NCI-H526 treated with DMSO at 0.1 percent for 48 hours (cell line): ENCODE measurements around the gene CARD11.
A peak's percentile ranks its signal among the peaks of the same experiment; 100 is the strongest.

Experiments used
- DNase-seq: peaks from one replicate; lab custom pipeline; 2025; lab: John Stamatoyannopoulos, UW

CARD11 gene

DNA sequence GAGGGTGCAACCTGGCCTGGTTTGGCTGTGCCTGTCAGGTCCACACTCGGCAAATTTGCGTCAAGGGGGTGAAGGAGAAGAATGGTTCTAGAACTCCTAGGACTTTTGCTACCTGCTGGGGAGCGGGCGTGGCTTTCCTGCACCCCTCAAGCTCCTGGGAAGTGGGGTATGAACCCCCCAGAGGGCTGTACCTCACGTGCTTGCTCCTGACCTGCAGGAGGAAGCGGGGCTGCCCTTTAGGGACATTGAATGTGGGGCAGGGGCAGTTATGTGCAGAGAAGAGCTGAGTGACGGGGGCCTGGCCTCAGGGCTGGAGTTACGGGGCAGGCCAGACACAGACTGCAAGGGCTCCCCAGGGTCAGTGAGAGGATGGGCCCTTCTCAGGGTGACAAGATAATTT is 138.2 kb downstream of the CARD11 start:
- DNase-seq: no peak

DNA sequence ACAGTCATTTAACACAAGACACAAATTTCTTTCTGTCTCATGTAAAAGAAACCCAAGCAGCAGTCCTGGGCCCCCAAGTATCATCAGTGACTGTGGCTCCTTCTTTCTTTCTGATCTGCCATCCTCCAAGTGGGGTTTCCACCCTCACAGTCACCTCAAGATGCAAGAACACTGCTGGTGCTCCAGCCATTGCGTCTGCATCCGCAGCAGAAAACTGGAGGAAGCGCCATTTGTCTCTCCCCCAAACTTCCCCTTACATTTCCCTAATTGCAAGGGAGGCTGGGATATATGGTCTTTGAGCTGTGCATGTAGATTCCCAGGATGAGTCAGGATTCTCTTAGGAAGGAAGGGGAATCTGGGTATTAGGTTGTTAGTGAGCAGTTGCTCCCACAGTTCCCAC is 138.6 kb downstream of the CARD11 start:
- DNase-seq: no peak

DNA sequence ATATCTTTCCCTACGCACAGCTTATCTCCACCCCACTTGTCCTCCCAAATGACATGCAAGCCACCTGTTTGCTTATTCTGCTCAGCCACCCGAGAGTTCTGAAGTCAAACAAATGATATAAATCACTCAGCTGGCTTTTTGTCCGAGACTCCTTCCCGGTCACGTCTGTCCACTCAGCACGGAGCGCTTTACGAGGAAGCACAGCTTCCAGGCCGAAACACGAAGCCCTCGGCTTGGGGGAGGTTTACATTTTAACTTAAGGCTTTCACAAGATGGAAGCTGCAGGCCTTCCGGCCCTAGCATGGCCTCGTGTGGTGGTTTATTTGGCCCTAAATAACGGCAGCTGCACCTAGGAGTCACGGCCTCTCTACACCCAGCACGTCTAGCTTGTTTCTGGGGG is 139.5 kb downstream of the CARD11 start:
- no peak for DNase-seq

DNA sequence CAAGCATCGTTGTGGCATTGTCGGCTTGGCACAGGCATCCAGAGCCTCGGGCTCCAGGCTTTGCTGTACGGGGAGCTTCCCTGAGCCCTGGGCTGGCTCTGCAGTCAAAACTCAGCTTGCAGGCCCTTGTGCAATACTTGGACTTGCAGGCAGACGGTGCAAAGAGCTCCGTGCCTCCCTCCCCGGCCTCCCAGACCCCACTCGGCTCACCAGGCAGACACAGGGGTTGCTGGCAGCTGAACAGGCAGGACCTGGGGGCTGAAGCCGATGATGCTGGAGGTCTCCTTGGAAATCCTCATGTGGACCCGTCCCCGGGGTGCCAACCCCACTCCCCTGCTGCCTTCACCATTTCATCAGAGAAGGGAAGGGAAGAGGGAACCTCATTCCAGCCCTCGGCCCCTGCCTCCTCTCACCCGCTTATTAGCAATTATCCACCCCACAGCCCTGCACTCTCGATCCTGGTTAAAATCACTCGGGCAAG is 139.9 kb downstream of the CARD11 start:
- no peak for DNase-seq

DNA sequence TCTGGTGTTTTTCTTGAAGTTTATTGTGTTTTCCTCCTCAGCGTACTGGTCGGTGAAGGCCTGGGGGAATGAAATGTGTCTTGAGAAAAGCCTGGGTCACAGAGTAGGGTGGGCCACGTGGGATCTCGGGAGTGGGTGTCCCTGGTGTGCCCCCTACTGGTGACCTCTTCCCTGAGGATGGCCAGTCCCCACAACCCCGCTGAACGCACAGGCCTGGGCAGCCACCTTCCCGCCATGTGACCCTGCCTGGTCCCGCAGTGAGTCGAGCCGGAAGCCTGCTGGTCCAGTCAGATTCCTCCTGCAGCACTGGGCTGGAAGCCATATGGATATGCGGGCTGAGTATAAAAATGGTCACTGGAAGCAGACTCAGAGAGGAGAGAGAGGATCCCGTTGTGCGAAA is 146.6 kb downstream of the CARD11 start:
- DNase-seq: no peak

DNA sequence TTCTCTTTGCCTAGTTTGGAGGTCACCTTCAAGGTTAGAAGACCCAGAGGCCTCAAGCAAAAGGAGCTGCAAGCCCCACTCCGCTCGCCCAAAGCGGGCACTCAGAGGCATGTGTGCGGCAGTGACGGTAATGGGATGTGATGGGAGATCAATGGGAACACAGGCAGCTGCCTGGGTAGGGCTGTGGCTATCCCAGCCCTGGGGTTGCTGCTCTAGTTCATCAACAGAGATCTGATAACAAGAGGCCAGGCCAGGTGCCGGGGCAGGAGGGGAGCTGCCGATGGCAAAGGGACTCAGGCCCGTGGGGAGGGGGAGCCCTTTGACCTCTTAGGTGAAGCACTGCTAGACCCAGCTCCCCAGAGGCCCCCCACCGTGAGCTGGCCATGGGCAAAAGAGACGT is 147.5 kb downstream of the CARD11 start:
- DNase-seq: no peak

DNA sequence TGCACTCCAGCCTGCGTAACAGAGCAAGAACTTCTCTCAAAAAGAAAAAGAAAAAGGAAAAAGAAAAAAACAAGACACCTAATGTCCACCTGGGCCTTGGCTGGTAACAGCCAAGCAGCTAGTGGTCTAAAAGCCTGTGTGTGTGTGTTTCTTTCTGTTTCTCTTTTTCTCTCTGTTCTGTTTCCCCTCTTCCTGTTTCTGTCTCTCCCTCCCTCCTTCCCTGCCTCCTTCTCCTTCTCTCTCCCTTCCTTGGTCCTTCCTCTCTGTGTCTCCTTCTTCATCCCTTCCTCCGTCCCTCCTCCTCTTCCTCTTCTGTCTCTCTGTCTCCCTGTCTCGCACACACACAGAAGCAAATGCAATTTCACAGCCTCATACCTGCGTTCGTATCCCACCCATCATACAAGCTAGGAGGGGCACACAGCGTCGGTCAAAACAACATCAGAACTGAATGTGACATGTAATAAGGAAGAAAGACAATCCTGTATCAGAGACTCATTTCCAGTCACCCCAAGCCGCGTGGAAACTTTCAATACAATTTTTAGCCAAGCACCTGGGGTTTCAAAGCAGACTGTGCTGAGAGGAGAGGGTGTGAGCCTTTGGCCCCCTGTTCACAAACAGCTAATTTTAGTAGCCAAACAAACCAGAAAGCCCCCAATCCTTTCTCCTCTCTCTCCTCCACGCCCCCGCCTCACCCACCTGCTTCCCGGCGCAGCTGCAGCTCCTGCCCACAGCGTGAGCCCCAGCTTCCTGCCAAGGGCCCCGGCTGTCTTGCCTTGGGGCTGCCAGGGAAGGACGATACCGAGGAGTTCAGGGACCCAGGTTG is 149.3 kb downstream of the CARD11 start:
- no peak for DNase-seq

DNA sequence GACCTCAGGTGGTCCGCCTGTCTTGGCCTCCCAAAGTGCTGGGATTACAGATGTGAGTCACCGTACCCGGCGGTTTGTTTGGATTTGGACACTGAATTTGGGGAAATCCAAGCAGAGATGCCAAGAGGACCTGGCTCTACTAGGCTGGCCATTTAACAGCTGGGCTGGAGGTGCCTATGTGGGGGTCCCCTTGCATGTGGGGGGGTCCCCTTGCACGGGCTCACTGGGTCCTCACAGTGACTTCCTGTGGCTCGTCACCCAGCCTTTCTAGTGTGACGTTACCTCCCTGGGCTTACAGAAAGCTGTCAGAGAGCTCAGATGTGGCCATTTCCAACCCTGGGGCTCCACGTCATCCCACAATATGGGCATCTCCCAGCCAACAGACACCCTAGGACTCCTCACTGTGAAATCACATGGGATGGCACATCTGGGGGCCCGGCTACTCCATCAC is 150.2 kb downstream of the CARD11 start:
- no peak for DNase-seq

DNA sequence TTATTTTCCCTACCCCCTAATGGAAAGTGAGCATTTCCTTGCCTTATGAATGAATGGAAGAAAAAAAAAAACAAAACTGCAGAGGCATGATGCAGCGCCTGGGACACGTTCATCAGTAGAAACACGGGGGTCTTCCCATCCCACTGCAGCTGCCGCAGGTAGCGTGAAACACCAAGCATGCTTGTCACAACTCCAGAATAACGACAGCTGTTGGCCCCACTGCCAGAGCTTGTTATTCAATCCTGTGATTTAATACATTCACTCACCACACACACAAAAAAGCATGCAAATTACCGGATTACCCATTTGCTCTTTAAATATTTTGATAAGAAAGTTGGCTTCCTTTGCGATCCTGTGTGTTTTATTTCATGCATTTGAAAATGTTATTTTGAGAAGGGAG is 151.1 kb downstream of the CARD11 start:
- peak; percentile 44 for DNase-seq

DNA sequence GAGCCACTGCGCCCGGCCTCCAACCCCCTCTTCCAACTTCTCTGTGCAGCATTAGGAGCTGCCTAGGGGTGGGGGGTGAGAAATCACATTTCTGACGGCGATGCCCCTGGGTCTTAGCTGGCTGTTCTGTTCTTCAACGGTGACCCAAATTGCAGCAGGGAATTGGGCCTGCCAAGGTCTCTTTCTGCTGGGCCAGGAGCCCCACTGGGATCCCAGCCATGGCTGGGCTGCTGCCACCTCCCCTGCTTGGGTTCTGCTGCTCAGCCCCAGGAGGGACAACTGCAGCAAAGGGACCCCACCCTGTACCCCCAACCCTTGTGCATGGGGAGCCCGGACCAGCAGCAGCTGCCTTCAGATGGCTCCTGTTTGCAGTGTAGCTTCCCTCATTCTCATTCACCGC is 155.9 kb downstream of the CARD11 start:
- no peak for DNase-seq

DNA sequence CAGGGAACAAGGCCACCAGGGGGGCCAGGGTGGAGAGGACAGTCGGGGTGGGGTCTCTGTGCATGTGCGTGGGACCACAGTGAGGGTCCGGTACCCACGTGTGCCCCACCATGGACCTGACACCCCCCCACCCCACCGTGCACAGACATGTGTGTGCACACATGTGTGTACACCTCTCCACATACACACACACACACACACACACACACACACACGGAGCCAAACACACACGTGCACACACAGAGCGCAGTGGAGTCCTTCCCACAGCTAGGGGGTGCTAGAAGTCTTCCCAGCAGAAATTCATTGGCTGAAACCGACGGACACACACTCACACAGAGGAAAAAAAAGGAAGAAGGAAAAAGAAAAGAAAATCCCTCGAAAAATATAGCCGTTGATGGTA is 156.8 kb downstream of the CARD11 start:
- DNase-seq: peak; percentile 64

DNA sequence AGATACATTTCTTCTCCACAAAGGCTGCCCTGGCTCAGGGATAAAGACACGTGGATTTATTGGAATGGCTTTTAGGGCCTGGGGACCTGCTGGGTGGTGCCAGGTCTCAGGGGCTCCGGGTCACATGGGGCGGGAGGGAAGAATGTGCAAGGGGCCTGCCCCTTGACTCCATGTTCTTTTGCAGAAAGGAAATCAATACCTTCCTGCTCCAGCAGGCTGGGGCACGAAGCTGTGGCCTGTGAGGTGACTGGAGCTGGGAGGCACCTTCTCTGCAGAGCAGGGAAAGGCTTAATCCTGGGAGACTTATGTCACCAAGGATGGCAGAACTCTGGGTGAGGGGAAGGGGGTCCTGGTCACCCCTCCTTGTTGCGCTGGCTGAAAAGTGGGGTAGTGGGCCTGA is 157.3 kb downstream of the CARD11 start:
- no peak for DNase-seq

DNA sequence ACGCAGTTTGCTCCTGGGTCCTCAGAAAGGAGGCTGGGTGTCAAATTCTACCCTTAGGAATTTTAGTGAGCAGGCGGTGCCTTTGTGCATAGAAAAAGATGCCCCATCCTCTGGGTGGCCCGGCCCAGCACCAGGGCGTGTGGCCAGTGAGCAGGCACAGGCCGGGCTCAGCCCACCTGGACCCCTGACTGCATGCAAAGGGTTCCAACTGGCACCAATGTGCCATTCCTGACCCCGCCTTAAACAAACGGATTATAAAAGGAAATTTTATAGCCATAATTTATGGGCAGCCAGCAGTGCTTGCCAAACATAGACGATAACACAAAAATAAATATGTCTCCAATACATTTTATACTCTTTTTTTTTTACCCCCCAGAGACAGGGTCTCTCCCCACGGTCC is 159.5 kb downstream of the CARD11 start:
- DNase-seq: no peak

DNA sequence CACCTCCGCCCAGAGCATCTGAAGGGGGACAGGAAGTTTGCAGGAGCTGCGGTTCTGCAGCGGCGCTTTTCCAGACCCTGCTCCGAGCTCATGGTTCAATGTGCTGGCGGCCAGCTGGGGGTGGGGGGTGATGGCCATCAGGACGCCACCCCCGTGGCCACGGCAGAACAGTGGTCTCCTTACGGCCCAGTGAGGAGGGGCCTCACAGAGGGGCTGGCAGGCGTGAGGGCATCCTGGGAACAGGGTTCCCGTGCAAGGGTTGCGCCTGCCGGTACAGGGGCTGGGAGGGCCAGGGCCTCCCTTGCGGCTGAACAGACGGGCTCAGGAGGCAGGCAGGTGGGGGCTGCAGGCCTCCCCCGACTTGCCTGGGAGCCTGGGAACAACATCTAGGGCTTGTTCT is 160.6 kb downstream of the CARD11 start:
- DNase-seq: no peak

DNA sequence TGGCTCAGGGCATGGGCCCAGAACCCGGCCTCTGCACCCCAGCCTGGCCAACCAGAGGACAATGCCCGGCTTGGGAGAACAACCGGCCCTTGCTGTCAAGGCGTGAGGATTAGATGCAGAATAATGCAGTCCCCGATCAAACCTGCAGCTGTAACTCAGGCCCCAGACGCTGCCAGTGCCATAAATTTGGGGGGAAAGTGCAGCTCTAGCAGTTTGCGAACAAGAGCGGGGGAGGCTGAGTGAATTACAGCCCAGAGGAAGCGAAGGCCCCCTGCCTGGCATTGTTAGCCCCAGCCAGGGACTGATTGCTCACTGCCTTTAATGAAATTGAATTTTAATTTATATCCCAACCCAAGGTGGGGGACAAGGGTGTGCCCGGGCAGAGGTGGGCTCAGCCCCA is 161.6 kb downstream of the CARD11 start:
- no peak for DNase-seq

DNA sequence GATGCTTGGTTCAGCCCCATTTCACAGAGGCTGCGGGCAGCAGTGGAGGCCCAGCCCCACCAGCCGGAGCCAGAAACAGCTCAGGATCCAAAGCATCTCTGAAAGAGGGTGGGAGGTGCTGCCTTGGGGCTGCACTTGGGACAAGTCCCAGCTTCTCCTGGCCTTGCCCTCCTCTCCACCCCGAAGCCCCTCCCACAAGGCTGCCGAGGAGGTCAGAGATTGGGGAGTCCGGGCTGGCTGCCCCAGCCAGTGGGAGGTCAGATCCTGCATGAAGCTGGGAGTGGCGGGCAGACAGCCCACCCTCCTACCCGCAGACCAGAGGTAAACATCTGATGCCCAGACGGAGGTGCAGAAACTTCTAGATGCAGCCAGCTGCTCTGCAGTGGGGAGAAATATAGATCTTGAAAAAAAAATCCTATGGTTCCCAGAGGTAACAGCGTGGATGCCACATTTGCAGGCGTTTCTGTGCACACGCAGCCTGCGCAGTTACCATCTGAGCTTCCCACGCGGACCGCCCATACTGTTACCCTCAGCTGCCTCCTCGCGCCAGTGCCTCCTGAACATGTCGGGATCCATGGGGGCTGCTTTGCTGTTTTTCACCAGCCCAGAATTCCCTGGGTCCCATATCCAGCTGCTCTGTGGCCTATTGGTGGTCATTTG is 162.7 kb downstream of the CARD11 start:
- no peak for DNase-seq

DNA sequence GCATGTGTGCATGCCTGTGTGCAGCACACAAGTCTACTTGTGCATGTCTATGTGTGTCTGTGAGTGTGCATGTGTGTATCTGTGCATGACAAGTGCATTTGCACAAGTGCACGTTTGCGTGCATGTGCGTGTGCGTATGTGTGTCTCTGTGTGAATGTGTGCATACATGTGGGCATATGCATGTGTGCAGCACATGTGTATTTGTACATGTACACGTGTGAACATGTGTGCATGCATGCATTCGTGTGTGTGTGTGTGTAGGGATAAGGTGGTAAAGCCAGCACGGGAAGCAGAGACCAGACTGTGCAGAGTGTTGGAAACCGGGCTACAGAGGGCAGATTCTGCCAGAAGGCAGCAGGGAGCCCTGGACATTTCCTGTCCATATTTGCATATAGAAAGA is 163.6 kb downstream of the CARD11 start:
- DNase-seq: no peak

DNA sequence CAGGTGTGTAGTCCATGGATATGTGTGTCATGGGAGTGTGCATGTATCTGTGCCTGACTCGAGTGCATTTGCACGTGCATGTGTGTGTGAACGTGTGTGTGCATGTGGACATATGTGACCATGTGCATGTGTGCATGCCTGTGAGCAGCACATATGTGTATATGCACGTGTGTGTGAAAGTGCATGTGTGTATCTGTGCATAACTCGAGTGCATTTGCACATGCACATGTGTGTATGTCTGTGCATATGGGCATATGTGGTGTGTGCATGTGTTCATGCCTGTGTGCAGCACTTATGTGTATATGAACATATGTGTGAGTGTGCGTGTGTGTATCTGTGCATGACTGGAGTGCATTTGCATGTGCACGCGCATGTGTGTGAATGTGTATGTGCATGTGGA is 164.3 kb downstream of the CARD11 start:
- DNase-seq: no peak

DNA sequence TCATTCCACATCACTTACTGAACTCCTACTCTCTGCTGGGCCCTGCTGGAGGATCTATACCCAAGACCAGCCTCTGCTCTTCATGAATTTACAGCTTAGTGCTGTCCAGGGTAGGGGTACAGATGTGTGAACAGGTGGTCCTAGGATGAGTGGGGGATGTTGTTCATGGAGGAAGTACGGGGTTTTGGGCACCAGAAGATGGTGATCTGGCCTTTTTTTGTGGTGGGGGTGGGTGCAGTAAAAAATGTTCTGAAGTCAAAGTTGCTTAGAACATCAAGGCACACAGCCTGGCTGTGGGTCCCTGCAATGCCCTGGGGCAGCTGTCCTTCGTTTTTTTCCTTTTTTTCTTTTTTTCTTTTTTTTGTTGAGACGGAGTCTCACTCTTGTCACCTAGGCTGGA is 165.4 kb downstream of the CARD11 start:
- DNase-seq: no peak

DNA sequence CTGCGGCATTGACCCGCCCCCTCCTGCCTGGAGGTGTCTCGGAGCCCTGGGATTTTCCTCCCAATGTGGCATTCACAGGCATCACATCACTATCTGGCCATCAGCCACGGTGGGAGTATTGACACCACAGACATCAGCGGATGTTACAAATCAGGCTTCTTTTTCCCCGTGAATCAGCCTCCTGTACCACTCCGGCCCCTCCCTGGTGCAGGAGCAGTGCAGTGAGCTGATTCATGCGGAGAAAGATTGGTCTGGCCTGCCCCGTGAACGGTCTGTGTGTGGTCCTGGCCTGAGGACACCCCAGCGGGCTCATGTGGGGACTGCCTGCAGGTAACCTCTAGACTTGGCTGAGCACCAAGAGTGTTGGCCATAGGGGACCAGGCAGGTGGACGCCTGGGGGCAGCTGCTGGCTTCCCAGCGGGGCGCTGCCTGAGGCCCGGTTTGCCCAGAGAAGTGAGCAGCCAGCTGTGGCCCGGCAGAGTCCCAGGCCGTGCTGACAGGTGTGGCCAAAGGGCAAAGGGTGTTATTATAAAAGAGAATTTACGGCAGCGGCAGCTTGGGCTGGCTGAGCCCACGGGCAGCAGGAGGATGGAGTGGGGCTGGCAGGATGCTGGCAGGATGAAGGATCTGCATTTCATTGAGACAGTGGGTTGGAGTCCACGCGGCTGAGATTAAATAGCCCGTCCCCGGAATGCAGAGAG is 167.5 kb downstream of the CARD11 start:
- no peak for DNase-seq

DNA sequence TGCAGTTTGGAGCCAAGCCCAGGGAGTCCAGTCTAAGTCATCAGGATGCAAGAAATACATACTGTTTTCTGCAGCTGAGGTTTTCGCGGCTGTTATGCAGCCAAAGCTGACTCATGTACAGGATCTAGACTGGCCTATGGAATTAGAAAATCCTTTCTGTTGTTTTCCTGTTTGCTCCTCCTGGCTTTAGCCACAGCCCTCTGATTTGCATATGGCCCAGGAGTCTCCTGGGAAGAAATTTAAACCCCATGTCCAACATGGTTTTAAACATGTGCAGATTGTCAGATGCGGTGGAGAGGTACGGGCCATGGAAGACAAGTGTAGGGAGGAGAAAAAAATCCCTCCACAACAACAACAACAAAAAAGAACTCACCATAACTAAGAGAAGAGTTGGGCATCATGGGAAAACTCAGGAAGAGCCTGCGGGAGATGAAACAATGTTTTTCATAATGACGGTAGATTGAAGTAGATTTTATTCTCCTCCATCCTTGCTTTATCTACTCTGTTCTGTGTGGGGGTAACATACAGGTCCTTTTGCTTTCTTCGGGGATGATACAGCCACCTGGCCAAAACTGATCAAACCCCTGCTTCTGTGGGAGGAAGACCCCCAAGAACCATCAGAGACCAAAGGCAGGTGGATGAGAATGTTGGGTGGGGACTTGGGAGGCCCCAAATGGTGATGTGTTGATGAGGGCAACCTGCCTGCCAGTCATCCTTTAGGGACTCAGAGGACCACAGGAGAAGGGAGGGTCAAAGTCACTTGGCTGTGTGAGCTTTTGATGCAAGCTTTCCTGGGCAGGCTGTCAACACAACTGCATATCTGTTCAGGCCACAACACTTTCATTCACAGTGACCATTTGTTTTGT is 169.7 kb downstream of the CARD11 start:
- peak; percentile 51 for DNase-seq

DNA sequence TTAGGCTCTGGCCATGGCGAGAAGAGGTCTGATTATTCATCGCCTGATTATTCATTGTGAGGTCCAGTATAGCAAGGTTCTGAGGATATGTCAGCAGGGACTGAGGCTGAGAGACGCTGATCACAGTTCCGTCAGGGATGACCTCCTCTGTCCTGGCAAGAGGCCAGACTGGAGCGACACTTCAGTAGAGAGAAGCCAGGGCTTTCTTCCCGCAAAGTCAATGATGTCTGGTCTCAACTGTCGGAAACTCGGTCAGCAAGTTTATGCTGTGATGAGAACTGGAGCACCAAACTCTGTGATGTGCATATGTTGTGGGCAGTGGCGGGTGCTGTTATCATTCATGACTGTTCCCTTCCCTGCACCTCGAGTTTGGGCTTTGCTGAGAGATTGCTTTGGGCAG is 170.5 kb downstream of the CARD11 start:
- DNase-seq: no peak
